CD4-positive, alpha-beta T cell treated with Interleukin-4 for 1 hour (primary cell): Measurements from ENCODE around the gene MAPK4.

ENCODE experiments used
- DNase-seq, 2 donors: peaks; one replicate each; pipeline ENCODE4 v3.0.0-alpha.2; 2020 to 2022

MAPK4 gene

DNA sequence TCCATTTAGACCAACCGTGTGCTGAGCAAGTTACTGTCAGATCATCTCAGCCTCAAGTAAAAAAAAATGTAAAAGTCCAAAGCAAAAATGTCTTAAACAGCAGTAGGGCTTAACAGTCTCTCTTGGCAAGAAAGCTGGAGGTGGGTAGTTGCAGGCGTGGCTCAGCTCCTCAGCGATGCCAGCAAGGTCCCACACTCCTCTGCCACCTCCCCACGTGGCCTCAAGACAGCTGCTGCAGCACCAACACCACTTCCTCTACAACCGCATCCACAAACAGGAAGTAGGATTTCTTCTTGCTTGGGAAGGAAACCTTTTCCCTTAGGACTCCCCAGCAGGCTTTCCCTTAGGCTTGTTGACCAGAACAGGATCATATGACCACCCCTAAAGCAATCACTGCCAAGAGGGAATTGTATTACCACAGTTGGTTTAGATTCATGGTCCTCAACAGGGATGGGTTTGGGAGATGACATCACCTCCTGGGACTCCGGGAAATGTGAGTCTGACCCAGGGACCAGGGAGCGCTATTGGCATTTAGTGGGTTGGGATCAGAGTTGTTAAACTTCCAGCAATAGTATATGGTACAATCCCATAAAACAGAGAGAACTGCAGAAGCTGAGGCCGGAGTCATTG, 97.1 kb downstream of the MAPK4 start:
- no peak for DNase-seq

- DNase-seq: no peak
Observed at GRCh38 chr18:50658601-50659000, 98.7 kb downstream of the MAPK4 start.

DNA sequence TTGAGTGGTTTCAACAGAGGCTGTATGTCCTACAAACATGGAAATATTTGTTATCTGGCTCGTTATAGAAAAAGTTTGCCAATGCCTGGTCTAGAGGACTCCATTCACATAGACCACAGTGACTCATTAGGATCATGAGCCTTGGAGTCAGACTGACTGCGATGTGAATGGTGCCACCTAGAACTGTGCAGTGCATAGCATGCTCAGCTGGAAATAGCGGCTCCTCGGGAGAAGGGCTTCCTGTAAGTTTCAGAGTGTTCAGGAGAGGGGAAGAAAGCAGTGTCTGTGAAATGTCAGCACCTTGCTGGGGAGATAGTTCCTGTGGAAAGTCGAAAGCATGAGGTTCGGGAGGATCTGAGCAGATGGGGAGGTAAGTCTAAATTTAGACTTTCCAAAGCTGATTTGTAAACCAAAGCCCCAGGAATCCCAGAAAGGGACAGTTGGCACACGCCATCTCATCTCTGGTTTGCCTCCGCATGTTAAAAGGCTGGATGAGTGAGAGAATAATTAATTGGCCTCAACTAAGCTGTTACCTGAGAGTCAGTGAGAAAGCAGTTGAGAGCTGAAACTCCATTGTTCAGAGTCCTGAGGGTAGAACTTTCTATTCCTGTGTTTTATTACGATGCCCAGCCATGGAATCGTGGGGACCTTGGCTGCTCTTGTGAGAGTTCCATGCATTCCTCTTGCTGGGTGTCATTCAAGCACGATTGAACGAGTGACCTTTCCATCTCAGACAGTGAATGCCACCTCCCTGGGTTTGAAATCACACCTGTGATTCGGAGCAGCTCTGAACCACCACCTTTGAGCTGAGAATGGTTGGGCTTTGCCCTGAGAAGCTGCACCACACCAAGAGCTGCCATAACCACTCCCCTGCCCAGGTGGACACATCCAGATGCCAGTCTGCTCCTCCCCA, 99.5 kb downstream of the MAPK4 start:
- DNase-seq: no peak

GRCh38 chr18:50661013-50661412, 101.1 kb downstream of the MAPK4 start:
- no peak for DNase-seq

- DNase-seq: no peak
Observed at GRCh38 chr18:50662177-50662576, 102.3 kb downstream of the MAPK4 start.

DNA sequence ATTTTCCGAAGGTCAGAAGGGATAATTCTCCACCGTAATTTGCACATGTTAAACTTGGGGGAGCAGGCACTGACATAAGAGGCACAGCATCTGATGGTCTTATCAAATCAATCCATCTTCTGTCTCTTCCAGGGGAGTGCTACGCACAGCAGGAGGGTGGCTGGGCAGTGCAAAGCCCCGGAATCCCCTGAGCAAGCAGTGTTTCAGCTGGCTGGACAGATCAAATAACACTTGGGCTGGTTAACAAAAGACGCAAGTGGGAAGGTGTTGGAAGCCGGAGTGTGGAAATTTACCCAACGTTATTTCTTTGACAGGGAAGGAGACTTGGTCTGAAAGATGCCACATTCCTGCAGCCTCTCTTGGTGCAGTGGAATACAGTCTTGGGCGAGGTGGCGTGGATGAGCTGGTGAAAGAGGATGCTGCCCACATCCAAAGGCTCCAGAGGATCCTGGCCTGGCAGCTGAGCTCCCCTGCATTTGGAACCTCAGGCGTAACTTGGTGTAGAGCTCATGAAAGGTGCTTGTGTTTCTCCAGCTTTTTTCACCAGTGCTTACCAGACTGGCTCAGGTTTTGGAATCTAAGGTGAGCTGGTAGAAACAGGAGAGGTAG, 103.0 kb downstream of the MAPK4 start:
- no peak for DNase-seq

GRCh38 chr18:50663626-50664441, 103.9 kb downstream of the MAPK4 start:
- DNase-seq: no peak

DNA sequence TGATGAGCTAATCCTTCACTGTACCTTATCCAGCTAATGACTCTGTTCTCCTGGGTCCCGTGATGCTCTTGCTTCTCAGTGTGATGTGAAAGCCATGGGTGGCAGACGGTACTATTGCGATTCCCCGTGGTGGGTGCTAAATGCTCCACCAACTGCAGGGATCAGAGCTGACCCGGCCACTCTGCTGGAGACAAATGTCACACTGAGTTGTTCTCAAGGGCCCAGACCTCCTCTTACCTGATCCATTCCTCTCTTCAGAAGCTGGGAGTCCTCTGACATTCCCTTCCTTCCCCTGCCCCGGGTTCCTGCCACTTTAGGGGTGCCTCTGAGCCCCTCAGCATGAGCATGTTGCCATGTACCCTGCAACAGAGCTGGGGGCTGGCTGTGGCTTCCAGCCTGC, 105.1 kb downstream of the MAPK4 start:
- no peak for DNase-seq

GRCh38 chr18:50665519-50665918, 105.6 kb downstream of the MAPK4 start:
- no peak for DNase-seq

DNA sequence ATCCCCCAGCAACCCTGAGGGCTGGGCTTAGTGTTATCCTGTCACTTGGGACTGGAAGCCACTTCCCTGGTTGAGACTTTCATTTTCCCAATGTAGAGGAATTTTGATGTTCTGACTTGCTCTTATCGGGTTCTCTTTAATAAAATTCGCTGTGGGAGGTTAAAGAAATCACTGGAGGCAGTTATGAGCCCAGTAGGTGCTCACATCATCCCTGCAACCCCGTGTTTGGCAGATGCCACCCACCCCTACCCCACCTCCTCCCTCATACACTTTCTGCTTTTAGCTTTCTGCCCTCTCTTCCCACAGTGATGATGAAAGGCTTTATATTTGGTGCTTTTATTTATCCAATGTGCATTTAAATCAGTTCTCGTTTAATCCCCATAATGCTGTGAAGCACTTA, 106.6 kb downstream of the MAPK4 start:
- no peak for DNase-seq

GRCh38 chr18:50671376-50671775, 111.5 kb downstream of the MAPK4 start:
- DNase-seq: no peak

DNA sequence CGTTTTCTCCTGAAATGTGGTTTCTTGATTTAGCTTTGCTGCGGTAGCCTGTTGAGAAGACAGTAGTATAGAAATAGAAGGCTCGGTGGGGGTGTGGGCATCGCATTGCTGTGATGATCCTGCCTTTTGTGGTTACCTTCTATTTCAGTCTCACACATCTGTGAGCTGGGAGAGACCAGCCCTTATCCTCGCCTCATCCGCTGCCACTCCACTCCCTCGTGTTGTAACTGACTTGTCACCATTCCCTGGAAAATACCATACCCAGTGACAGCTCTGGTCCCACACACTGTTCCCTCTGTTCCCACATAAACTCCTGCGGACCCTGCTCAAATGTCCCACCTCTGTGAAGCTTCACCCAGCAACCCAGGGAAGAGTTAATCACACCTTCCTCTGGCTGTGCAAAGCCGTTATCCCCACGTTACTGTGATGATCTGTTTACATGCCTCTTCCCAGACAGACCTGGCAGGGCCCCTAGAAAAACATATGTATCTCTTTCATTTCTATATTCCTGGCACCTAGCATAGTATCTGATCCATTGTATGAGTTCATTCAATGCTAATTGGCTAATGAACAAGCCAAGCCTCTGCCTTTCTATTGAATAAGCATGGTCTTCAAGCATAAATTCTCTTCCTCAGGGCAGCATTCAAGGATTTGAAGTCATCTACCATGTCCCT, 114.6 kb downstream of the MAPK4 start:
- no peak for DNase-seq

DNA sequence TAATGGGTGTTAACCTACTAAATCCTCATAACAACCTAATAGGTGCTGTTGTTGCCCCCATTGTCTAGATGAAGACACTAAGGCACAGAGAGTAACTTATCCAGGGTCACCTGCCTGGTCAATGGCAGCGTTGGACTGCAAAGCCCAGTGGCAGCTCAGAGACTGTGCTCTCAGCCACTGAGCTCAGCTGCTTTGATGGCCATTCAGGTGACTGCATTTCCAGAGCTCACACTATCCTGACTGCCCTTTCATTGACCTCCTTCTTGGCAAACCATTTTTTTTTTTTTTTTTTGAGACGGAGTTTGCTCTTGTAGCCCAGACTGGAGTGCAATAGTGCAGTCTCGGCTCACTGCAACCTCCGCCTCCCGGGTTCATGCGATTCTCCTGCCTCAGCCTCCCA, 115.2 kb downstream of the MAPK4 start:
- DNase-seq: no peak

DNA sequence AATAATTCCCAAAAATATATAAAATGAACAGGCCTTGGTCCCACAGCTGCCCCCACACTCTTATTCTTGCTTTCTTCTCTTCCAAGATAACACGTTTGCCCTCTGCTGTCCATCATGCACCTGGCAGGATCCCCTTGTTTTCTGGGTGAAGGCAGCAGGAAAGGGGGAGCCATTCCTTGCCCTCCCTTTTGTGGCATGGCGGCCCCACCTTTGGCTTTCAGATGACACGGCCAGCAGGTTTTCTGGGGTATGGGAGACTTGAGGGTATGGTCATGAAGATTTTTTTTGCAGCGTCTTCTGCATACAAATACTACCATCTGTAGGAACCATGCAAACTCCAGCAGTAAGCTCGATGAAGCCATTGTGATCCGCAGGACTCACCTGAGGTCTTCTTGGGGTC, 118.8 kb downstream of the MAPK4 start:
- DNase-seq: no peak

DNA sequence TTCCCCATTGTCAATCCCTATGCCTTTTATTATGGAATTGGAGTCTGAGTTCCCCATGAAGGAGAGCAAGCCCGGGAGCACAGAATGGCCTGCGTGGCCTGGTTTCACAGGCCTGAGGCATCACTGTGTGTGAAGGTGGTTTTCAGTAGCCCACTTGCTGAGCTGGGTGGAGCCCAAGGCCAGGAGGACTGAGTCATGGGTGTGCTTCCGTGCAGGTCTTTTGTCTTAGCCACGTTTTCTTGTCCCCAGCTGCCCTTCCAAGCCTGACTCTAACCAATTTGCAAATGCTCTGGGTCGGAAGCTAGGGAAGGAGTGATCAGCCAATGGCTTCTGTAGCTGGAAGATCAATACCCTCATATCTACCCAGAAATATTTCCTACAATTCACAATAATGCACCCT, 119.2 kb downstream of the MAPK4 start:
- no peak for DNase-seq

DNA sequence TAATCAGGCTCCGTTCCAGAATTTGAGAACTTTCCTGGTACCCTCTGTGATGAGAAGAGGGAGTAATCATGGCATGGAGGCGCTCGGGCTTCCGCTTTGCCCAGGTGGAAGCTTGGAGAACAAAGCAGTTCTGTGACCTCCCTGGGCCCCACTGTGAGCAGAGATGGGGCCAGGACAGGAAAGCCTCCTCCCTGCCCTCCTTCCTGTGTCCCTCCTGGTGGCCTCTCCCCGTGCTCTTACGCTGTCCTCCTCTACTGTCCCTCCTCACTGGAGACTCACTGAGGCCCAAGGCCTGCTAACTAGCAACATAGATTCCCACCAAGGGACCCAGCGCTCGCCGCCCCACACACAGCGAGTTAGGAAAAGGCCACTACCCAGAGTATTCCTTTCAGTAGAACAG, 119.8 kb downstream of the MAPK4 start:
- DNase-seq: no peak

GRCh38 chr18:50680966-50681365, 121.1 kb downstream of the MAPK4 start:
- DNase-seq: no peak

DNA sequence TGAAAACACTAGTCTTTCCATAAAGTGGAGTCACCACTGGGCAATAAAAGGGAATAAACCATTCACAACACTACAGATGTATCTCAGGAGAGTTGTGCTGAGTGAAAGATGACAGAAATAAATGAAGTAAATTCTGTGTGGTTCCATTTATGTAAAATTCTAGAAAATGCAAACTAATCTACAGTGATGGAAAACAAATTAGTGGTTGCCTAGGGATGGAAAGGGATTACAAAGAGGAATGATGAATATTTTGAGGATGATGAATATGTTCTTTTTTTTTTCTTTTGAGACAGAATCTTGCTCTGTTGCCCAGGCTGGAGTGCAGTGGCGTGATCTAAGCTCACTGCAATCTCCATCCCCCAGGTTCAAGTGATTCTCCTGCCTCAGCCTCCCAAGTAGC, 123.0 kb downstream of the MAPK4 start:
- DNase-seq: no peak

DNA sequence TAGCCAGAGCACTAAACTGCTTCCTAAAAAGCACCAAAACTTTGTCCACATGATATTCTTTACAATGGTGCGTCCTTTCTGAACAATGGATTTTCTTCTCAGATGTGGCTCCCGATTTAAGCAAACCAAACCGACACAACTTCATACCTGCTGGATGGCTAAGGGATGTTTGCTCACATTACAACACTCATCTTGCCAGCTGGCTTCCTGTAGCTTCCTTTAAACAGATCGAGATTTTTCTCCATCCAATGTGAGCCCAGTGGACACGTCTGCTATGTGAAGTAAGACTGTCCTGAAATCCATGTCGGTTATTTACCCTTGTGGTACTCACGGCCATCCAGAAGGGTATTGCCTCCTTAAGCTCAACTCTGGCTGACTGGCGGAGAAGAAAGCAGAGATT, 126.5 kb downstream of the MAPK4 start:
- DNase-seq: no peak

DNA sequence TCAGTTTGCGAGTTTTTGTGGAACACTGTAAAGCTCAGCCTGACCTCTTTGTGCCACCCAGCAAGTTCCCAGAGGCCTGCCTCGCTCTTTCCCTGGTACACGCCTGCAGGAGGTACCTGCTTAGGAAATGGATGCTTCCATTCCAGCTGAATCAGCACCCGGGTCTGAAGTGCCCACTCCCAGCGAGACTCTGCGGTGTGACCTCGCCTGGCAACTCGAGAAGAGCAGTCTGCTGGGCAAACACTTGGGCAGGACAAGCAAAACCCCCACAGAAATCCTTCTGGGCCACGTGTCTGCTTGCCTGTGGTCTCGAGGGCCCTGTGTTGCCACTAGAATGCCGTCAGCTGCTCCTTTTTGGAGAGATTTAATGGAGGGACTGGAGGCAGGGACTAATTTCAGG, 127.6 kb downstream of the MAPK4 start:
- DNase-seq: no peak

- no peak for DNase-seq
Observed at GRCh38 chr18:50689578-50689977, 129.7 kb downstream of the MAPK4 start.

DNA sequence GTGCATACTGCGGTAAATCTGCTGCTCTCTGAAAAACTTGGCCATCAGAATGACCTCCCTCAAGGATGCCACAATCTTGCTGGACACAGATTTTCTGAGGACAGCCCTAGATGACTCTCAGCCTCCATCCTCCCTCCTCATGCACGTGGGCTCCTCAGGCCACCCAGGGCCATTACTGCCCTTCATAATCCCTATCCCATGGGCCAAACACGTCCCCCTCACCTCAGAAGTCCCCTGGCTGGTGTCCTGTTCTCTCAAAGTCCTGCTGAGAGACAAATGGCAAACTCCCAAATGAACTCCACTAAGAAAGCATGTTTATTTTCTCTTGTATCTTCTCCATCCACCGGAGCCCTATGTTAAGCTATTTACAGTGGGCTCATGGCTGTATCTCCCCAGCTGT, 134.3 kb downstream of the MAPK4 start:
- DNase-seq: no peak
